Activated T-helper 1 cell treated with Interleukin-2 at 50 U/mL for 16 hours (primary cell): ENCODE results near the gene CNTNAP2.
"Not testable (repeated sequence)": the region's sequence is repeated elsewhere in the genome, so short reads cannot be mapped to it uniquely, and the experiment has no call there.

Source experiments
- DNase-seq: peaks from one replicate; pipeline ENCODE4 v3.0.0-alpha.2; 2020; ENCODE audit warnings: low read depth

The CNTNAP2 gene

GRCh38 chr7:148398844-148399365, 2282.3 kb downstream of the CNTNAP2 start:
- no peak for DNase-seq

GRCh38 chr7:148400101-148400500, 2283.5 kb downstream of the CNTNAP2 start:
- DNase-seq, result no peak

- DNase-seq, result no peak
Observed at GRCh38 chr7:148402159-148402558, 2285.6 kb downstream of the CNTNAP2 start.

- DNase-seq, result no peak
Observed at GRCh38 chr7:148403466-148403993, 2286.9 kb downstream of the CNTNAP2 start.

GRCh38 chr7:148408307-148408706, 2291.7 kb downstream of the CNTNAP2 start:
- no peak for DNase-seq

GRCh38 chr7:148410905-148411304, 2294.3 kb downstream of the CNTNAP2 start:
- DNase-seq, result no peak

GRCh38 chr7:148412691-148413090, 2296.1 kb downstream of the CNTNAP2 start:
- no peak for DNase-seq

- DNase-seq, result no peak
Observed at GRCh38 chr7:148419856-148420832, 2303.5 kb downstream of the CNTNAP2 start.

- no peak for DNase-seq
Observed at GRCh38 chr7:148422030-148422429, 2305.4 kb downstream of the CNTNAP2 start.

- not testable (repeated sequence) for DNase-seq
Observed at GRCh38 chr7:148426393-148426792, 2309.8 kb downstream of the CNTNAP2 start.

GRCh38 chr7:148430690-148431089, 2314.1 kb downstream of the CNTNAP2 start:
- DNase-seq, result not testable (repeated sequence)

GRCh38 chr7:148433521-148434180, 2317.1 kb downstream of the CNTNAP2 start:
- DNase-seq, result no peak

GRCh38 chr7:148434181-148434757, 2317.7 kb downstream of the CNTNAP2 start:
- DNase-seq, result no peak

GRCh38 chr7:148434887-148435286, 2318.3 kb downstream of the CNTNAP2 start:
- DNase-seq, result no peak

GRCh38 chr7:148435715-148436114, 2319.1 kb downstream of the CNTNAP2 start:
- no peak for DNase-seq

- DNase-seq, result no peak
Observed at GRCh38 chr7:148436135-148436534, 2319.5 kb downstream of the CNTNAP2 start.

GRCh38 chr7:148436571-148436970, 2320.0 kb downstream of the CNTNAP2 start:
- DNase-seq, result no peak

- no peak for DNase-seq
Observed at GRCh38 chr7:148437043-148437442, 2320.4 kb downstream of the CNTNAP2 start.

- no peak for DNase-seq
Observed at GRCh38 chr7:148442141-148442655, 2325.6 kb downstream of the CNTNAP2 start.

- DNase-seq, result no peak
Observed at GRCh38 chr7:148442933-148443332, 2326.3 kb downstream of the CNTNAP2 start.

GRCh38 chr7:148445260-148446044, 2328.9 kb downstream of the CNTNAP2 start:
- no peak for DNase-seq
